HepG2 (cell line): ENCODE results near the gene ARPIN. TPM values are rescaled to one million over a fixed set of nuclear protein-coding genes. Genes with fewer than 3 reads are reported as not detected.

Experiments used
- BATF2 ChIP-seq: sonication (generic); formaldehyde crosslinking; IDR thresholded peaks from 2 replicates; pipeline ENCODE4 v1.8.0; 2022; ENCODE audit warnings: mild to moderate bottlenecking, missing genetic modification reagents, moderate library complexity
- CCDC6 ChIP-seq: sonication (generic); formaldehyde crosslinking; IDR thresholded peaks from 2 replicates; pipeline ENCODE4 v1.8.1; 2022; ENCODE audit warnings: mild to moderate bottlenecking, missing genetic modification reagents, moderate library complexity
- MATR3 ChIP-seq: sonication (generic); formaldehyde crosslinking; IDR thresholded peaks from 2 replicates; pipeline ENCODE4 v1.4.0; 2020; ENCODE audit warnings: missing genetic modification reagents
- PAWR ChIP-seq: sonication (generic); formaldehyde crosslinking; IDR thresholded peaks from 2 replicates; pipeline ENCODE4 v1.4.0; 2020; ENCODE audit warnings: missing genetic modification reagents, mild to moderate bottlenecking, borderline replicate concordance
- PCBP2 ChIP-seq: fragments of 200-400 bp; formaldehyde crosslinking; optimal IDR thresholded peaks from 2 replicates; pipeline ENCODE3; 2018; ENCODE audit warnings: low read length, low read depth; ENCODE audit not compliant: poor library complexity, severe bottlenecking
- PLSCR1 ChIP-seq: sonication (generic); formaldehyde crosslinking; IDR thresholded peaks from 2 replicates; pipeline ENCODE4 v1.5.0; 2020; ENCODE audit warnings: missing genetic modification reagents, mild to moderate bottlenecking, borderline replicate concordance
- POGK ChIP-seq: sonication (generic); formaldehyde crosslinking; conservative IDR thresholded peaks from 2 replicates; pipeline ENCODE4 v1.8.0; 2022; ENCODE audit warnings: mild to moderate bottlenecking, moderate library complexity, missing genetic modification reagents
- RBM39 ChIP-seq: fragments of 200-400 bp; formaldehyde crosslinking; IDR thresholded peaks from one replicate; pipeline ENCODE4 v1.6.1; 2018; ENCODE audit warnings: antibody characterized with exemption, mild to moderate bottlenecking, low read depth, low read length; ENCODE audit not compliant: poor library complexity, severe bottlenecking
- UBTF ChIP-seq: sonication (generic); formaldehyde crosslinking; IDR thresholded peaks from 2 replicates; pipeline ENCODE4 v1.4.0; 2020; ENCODE audit warnings: mild to moderate bottlenecking, missing genetic modification reagents
- ZBTB25 ChIP-seq: IDR thresholded peaks from 2 replicates; pipeline ENCODE4 v1.6.1; 2018; ENCODE audit warnings: missing genetic modification reagents
- ZBTB44 ChIP-seq: sonication (generic); formaldehyde crosslinking; IDR thresholded peaks from 2 replicates; pipeline ENCODE4 v1.4.0; 2020; ENCODE audit warnings: missing genetic modification reagents
- ZNF275 ChIP-seq: sonication (generic); formaldehyde crosslinking; IDR thresholded peaks from 2 replicates; pipeline ENCODE4 v1.8.0; 2022; ENCODE audit warnings: missing genetic modification reagents, mild to moderate bottlenecking, inconsistent platforms, borderline replicate concordance
- ZNF512 ChIP-seq: sonication (generic); formaldehyde crosslinking; IDR thresholded peaks from 2 replicates; pipeline ENCODE4 v1.4.0; 2020; ENCODE audit warnings: mild to moderate bottlenecking, missing genetic modification reagents
- ZNF674 ChIP-seq: sonication (generic); formaldehyde crosslinking; IDR thresholded peaks from 2 replicates; pipeline ENCODE4 v1.5.0; 2020; ENCODE audit warnings: low read depth, mild to moderate bottlenecking, missing genetic modification reagents
- polyA plus RNA-seq, 8 experiments: library from polyadenylated mRNA; depleted of rRNA in 3 of 8; stranded (reverse) in 7 of 8; unstranded in 1 of 8; fragments of >200 nt; fragmentation: Illumina TruSeq in 4 of 8; extraction: Trizol in 4 of 8; gene quantifications; 2 replicates each; pipeline versions ENCODE4 v1.2.1 to v1.2.3, GENCODE V29; 2011 to 2016; ENCODE audit warnings: low read depth in 4 of 8, missing spikeins in 1 of 8, mixed read lengths in 1 of 8; ENCODE audit not compliant: insufficient read depth in 1 of 8
- total RNA-seq, 5 experiments: library from RNA; depleted of rRNA; stranded (reverse); fragments of >200 nt; fragmentation: Illumina TruSeq; extraction: Trizol; gene quantifications; 2 replicates each; pipeline ENCODE4 v1.2.3, GENCODE V29; 2016; ENCODE audit warnings: low read depth in 1 of 5

Gene ARPIN
- total and polyA plus RNA-seq, 2 of the 13 experiments (the other 11 are each of a cell fraction or from before 2014, with no cell fraction given) = 2.8 to 5.0 TPM

- TF ChIP-seq POGK (CRISPR knock-in tag) (peak; percentile 80), ZNF275 (CRISPR knock-in tag) (peak; percentile 37; the same call in 1 of the 2 replicates), PLSCR1 (CRISPR knock-in tag) (no peak), PCBP2 (no peak), CCDC6 (CRISPR knock-in tag) (peak; percentile 95), ZBTB25 (CRISPR knock-in tag) (peak; percentile 98), ZNF512 (CRISPR knock-in tag) (peak; percentile 77; the same call in 1 of the 2 replicates), ZBTB44 (0 out of 2 replicates have a peak, but pooled peaks have one; percentile 69), ZNF674 (CRISPR knock-in tag) (no peak), MATR3 (CRISPR knock-in tag) (no peak), BATF2 (peak; percentile 67; the same call in 1 of the 2 replicates), RBM39 (peak; percentile 81), UBTF (CRISPR knock-in tag) (peak; percentile 100), PAWR (CRISPR knock-in tag) (no peak)
Measured at GRCh38 chr15:89893696-89894447, 18.9 kb downstream of the ARPIN start, which contains the start of gene AP3S2 (continued).
